Gastroesophageal sphincter (tissue), 4 donors: ENCODE results near the gene SPINT1. TPM values are rescaled to one million over a fixed set of nuclear protein-coding genes. Genes with fewer than 3 reads are reported as not detected.

Experiments used
- ATAC-seq: fragments of 150-250 bp; one replicate; pipeline ENCODE4 v1.9.1; 2016; ENCODE audit warnings: mild to moderate bottlenecking, moderate library complexity
- H3K27ac ChIP-seq, 4 donors: fragments of 200-600 bp; sonication (generic) in 3 of 4; 1 replicate in 3 of 4; 2 replicates in 1 of 4; pipeline ENCODE4 v1.5.1; 2016 to 2019
- H3K27me3 ChIP-seq: fragments of 200-600 bp; sonication (generic); one replicate; pipeline ENCODE4 v1.5.1; 2019
- H3K36me3 ChIP-seq, 2 donors: fragments of 200-600 bp; sonication (generic); one replicate each; pipeline ENCODE4 v1.5.1; 2019; ENCODE audit warnings: control low read depth in 1 of 2
- H3K4me1 ChIP-seq, 3 donors: fragments of 200-600 bp; sonication (generic); 1 replicate in 2 of 3; 2 replicates in 1 of 3; pipeline ENCODE4 v1.5.1; 2016 to 2019; ENCODE audit warnings: control low read depth in 2 of 3
- H3K4me3 ChIP-seq, 2 donors: fragments of 200-600 bp; sonication (generic); one replicate each; pipeline ENCODE4 v1.5.1; 2019; ENCODE audit warnings: mild to moderate bottlenecking in 1 of 2, moderate library complexity in 1 of 2
- H3K9me3 ChIP-seq, 3 donors: fragments of 200-600 bp; sonication (generic); one replicate each; pipeline ENCODE4 v1.5.1; 2017 to 2019; ENCODE audit warnings: control low read depth in 2 of 3
- CTCF ChIP-seq, 4 experiments: fragments of 200-600 bp in 2 of 4; fragments of 450-650 bp in 2 of 4; sonication (generic) in 1 of 4; IDR thresholded peaks; one replicate each; pipeline ENCODE4 v1.5.1; 2017 to 2019; ENCODE audit warnings: antibody characterized with exemption in 4 of 4, mild to moderate bottlenecking in 2 of 4, moderate library complexity in 2 of 4
- EP300 ChIP-seq: sonication (generic); formaldehyde crosslinking; IDR thresholded peaks from one replicate; pipeline ENCODE4 v1.6.1; 2017; ENCODE audit warnings: antibody characterized with exemption, mild to moderate bottlenecking
- POLR2A ChIP-seq, 2 donors: fragments of 450-650 bp; IDR thresholded peaks; one replicate each; pipeline ENCODE4 v1.6.1; 2017; ENCODE audit warnings: antibody characterized with exemption in 2 of 2, mild to moderate bottlenecking in 2 of 2, moderate library complexity in 1 of 2
- POLR2AphosphoS5 ChIP-seq: sonication (generic); formaldehyde crosslinking; IDR thresholded peaks from one replicate; pipeline ENCODE4 v1.6.1; 2017; ENCODE audit warnings: antibody characterized with exemption
- WGBS, 2 donors: methylation state at CpG; one replicate each; pipeline ENCODE4 v1.1.5; 2018; ENCODE audit warnings: low coverage in 1 of 2; 5-methylcytosine and 5-hydroxymethylcytosine counted together
- total RNA-seq, 4 donors: library from RNA; depleted of rRNA; stranded (reverse); fragments of >200 nt; gene quantifications; one replicate each; pipeline ENCODE4 v1.1.0, GENCODE V29; 2016

Gene SPINT1
- total RNA-seq, 4 donors from 2014 or later = 2.0 to 29.8 (median 2.8) TPM

- TF ChIP-seq EP300 = no peak
- no peak for TF ChIP-seq POLR2AphosphoS5
- no peak for TF ChIP-seq POLR2A (IDR thresholded peaks at IDR 0.05)
- no peak for TF ChIP-seq CTCF (IDR thresholded peaks at IDR 0.05)
- 65 to 100% methylated on average over 3 to 7 of the region's 8 CpGs for WGBS, 2 donors
Observed at GRCh38 chr15:40850576-40851112, 6.8 kb downstream of the SPINT1 start.

DNA sequence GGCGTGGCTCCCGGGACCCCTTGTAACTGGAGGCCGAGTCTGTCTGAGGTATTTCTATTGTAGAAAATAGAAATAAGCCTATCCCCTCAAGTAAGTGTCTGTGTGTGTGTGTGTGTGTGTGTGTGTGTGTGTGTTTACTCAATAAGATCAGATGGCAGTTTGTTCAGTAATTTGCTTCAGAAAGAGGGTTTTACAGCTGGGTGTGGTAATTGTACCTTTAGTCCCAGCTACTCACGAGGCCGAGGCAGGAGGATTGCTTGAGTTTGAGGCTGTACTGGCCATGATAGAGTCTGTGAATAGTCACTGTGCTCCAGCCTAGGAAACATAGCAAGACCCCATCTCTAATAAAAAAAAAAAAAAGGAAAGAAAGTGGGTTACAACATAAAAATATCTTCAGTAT lies 8.7 kb downstream of the SPINT1 start:
- H3K4me3 ChIP-seq = no peak overlapping the region
- TF ChIP-seq EP300 (no peak), POLR2A (IDR thresholded peaks at IDR 0.05) (no peak), POLR2AphosphoS5 (no peak), CTCF (IDR thresholded peaks at IDR 0.05) (no peak)
- H3K27me3 ChIP-seq = peaks cover 22% of the 10 kb centered on the region
- WGBS, 2 donors = 84 to 100% methylated on average over 2 to 5 of the region's 5 CpGs
- H3K9me3 ChIP-seq = no peaks in the 10 kb centered on the region
- no peaks in the 10 kb centered on the region for H3K36me3 ChIP-seq
- peaks cover 0 to 4% (median 0%) of the 10 kb centered on the region in 3 donors for H3K4me1 ChIP-seq
- no peak for ATAC-seq
- H3K27ac ChIP-seq = no peak overlapping the region

More at GRCh38 chr15:40850576-40851112, 6.8 kb downstream of the SPINT1 start:
- no peak overlapping the region for H3K4me3 ChIP-seq
- H3K27me3 ChIP-seq = peaks cover 31% of the 10 kb centered on the region
- no peaks in the 10 kb centered on the region for H3K9me3 ChIP-seq
- no peak overlapping the region for H3K27ac ChIP-seq
- no peaks in the 10 kb centered on the region for H3K4me1 ChIP-seq
- ATAC-seq = no peak
- no peaks in the 10 kb centered on the region for H3K36me3 ChIP-seq

DNA sequence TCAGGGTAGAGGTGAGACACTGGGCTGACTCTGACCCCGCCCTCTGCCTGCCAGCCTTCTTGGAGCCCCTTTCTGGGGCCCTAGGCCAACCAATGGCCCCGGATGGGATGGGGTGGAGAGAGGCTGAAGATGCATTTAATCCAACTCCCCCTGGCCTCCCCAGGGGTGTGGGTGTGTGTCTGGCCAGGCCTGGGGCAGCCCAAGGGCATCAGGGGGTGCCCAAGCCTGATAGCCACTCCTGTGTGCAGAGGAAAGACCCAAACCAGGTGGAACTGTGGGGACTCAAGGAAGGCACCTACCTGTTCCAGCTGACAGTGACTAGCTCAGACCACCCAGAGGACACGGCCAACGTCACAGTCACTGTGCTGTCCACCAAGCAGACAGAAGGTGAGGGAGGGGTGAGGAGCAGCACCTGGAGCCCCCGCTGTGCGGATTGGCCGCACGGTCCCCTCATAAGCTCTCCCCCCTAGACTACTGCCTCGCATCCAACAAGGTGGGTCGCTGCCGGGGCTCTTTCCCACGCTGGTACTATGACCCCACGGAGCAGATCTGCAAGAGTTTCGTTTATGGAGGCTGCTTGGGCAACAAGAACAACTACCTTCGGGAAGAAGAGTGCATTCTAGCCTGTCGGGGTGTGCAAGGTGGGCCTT lies 9.5 kb downstream of the SPINT1 start:
- H3K4me1 ChIP-seq = peaks cover 0 to 9% (median 0%) of the 10 kb centered on the region in 3 donors
- H3K27ac ChIP-seq = no peak overlapping the region
- no peaks in the 10 kb centered on the region for H3K36me3 ChIP-seq
- TF ChIP-seq CTCF (IDR thresholded peaks at IDR 0.05) (no peak), EP300 (no peak), POLR2A (IDR thresholded peaks at IDR 0.05) (no peak), POLR2AphosphoS5 (no peak)
- peaks cover 25% of the 10 kb centered on the region for H3K27me3 ChIP-seq
- no peak for ATAC-seq
- WGBS, 2 donors = 88% methylated on average over 8 of the region's 16 CpGs; no CpG with 5 or more reads in 1 of the 2 donors
- no peak overlapping the region for H3K4me3 ChIP-seq
- no peaks in the 10 kb centered on the region for H3K9me3 ChIP-seq

DNA sequence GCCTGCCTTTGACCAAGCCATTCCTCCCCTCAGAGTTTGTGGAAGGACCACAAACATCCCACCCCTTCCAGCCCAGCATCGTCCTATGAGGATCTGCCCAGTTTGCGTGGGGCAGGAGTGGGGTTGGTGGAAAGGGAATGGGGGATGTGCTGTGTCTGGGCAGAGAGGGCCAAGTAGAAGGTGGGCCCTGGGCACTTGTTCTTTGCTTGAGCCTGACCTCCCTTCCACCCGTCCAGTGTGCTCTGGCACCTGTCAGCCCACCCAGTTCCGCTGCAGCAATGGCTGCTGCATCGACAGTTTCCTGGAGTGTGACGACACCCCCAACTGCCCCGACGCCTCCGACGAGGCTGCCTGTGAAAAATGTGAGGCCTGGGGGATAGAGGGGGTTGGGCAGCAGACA lies 10.3 kb downstream of the SPINT1 start:
- WGBS, 2 donors = 60% methylated on average over 1 of the region's 10 CpGs; no CpG with 5 or more reads in 1 of the 2 donors
- TF ChIP-seq POLR2A (IDR thresholded peaks at IDR 0.05) = no peak
- TF ChIP-seq EP300 = no peak
- no peak for TF ChIP-seq CTCF (IDR thresholded peaks at IDR 0.05)
- no peak for TF ChIP-seq POLR2AphosphoS5
- Histone ChIP-seq H3K27ac (no peak overlapping the region), H3K27me3 (peaks cover 33% of the 10 kb centered on the region), H3K4me3 (no peak overlapping the region), H3K36me3 (no peaks in the 10 kb centered on the region), H3K4me1 (peaks cover 0 to 9% (median 0%) of the 10 kb centered on the region in 3 donors), H3K9me3 (no peaks in the 10 kb centered on the region)
- ATAC-seq = no peak

- no peak for ATAC-seq
- TF ChIP-seq POLR2AphosphoS5 = no peak
- TF ChIP-seq CTCF (IDR thresholded peaks at IDR 0.05) = no peak
- no peak for TF ChIP-seq EP300
- no peak for TF ChIP-seq POLR2A (IDR thresholded peaks at IDR 0.05)
- 14 to 83% methylated on average over 1 of the region's 13 CpGs for WGBS, 2 donors
- H3K9me3 ChIP-seq = no peaks in the 10 kb centered on the region
- H3K27ac ChIP-seq = no peak overlapping the region
- H3K4me1 ChIP-seq = peaks cover 0 to 9% (median 0%) of the 10 kb centered on the region in 3 donors
- H3K4me3 ChIP-seq = no peak overlapping the region
- peaks cover 43% of the 10 kb centered on the region for H3K27me3 ChIP-seq
- H3K36me3 ChIP-seq = no peaks in the 10 kb centered on the region
Observed at GRCh38 chr15:40855706-40856234, 11.9 kb downstream of the SPINT1 start.
